ENCODE data around the gene FCHO2.

Gene FCHO2

DNA sequence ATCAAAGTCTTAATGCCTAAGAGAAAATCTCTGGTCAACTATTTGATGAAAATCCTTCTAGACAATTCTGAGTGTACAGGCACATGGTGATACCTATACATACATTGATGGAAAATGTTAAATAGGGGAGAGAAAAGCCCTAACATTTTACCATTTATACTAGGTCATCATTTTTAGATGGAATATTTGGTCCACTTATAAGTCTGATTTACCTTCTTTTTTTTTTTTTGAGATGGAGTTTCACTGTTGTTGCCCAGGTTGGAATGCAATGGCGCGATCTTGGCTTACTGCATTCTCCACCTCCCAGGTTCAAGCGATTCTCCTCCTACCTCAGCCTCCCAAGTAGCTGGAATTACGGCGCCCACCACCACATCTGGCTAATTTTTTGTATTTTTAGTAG is 81.7 kb downstream of the FCHO2 start:
- no peak for DNase-seq

DNA sequence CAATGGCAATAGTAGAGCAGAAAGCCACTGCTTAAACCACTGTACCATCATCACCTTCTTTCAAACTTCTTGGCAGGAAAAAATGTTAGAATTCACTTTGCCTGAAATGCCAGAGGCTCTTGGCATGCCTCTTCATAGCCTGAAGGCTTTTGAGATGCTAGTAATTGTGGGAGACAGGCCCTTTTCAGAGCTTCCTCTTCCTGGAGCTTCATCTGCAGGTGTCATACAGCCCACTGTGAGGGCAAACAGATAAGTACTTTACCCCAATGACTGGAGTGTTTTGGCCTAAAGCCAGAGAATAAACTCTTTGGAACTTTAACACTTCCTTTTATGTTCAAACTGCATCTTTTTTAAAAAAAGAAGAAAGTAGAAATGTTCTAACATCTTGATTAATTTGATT is 83.2 kb downstream of the FCHO2 start:
- DNase-seq = no peak

- DNase-seq = no peak
Observed at GRCh38 chr5:73042993-73043392, 87.2 kb downstream of the FCHO2 start.

DNA sequence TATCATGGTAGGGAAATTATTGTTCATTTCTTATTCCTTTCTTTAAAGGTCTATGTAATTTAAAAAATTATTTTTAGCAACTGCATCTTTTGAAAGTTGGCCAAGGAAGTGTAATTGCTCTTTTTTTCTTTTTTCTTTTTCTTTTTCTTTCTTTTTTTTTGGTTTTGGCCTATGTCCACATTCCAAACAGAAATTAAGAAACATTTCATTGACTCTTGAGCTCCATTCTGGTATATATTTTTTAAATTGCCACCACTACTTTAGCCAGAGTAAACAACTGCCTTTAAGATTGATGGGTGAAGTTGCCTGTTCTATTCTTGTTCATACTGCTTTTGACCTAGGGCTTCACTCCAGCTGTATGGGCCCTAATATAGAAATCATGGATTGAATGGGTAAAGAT is 88.7 kb downstream of the FCHO2 start:
- DNase-seq = no peak

DNA sequence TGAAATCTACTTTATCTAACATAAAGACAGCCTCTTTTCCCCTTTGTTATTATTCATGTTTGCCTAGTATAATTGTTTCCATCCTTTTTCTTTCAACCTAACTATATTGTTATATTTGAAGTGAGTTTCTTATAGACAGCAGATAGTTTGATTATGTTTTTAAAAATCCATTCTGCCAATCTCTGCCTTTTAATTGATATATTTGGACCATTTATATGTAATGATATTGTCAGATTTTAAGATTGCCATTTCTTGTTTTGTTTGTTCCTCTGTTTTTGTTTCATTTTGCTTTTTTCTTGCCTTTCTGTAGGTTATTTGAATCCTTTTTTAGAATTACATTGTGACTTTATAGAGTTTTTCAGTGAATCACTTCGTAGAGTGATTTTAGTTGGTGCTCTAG is 89.8 kb downstream of the FCHO2 start:
- DNase-seq = no peak

- DNase-seq = no peak
Observed at GRCh38 chr5:73061593-73061992, 105.8 kb downstream of the FCHO2 start.

DNA sequence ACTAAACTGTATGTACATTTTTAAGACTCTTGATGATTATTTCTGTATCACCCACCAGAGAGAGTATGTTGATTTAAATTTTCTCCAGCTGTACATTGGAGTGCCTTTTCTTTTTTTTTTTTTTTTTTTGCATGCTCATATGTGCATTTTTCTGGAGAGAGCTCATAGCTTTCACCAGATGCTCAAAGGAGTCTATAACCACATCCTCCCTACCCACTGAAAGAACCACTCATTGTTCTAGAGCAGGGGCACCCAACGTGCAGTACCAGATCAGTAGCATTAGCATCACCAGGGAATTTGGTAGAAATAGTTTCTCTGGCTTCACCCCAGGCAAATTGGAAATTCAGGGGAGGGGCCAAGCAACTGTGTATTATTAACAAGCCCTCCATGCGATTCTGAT is 110.6 kb downstream of the FCHO2 start:
- DNase-seq = no peak

- DNase-seq = no peak
Observed at GRCh38 chr5:73067213-73067612, 111.4 kb downstream of the FCHO2 start.

- DNase-seq = no peak
Observed at GRCh38 chr5:73081093-73081492, 125.3 kb downstream of the FCHO2 start.

- no peak for DNase-seq
Observed at GRCh38 chr5:73088026-73088425, 132.2 kb downstream of the FCHO2 start.

- DNase-seq = no peak
Observed at GRCh38 chr5:73093943-73094342, 138.1 kb downstream of the FCHO2 start.

GRCh38 chr5:73094415-73094814 is 138.6 kb downstream of the FCHO2 start:
- no peak for DNase-seq

DNA sequence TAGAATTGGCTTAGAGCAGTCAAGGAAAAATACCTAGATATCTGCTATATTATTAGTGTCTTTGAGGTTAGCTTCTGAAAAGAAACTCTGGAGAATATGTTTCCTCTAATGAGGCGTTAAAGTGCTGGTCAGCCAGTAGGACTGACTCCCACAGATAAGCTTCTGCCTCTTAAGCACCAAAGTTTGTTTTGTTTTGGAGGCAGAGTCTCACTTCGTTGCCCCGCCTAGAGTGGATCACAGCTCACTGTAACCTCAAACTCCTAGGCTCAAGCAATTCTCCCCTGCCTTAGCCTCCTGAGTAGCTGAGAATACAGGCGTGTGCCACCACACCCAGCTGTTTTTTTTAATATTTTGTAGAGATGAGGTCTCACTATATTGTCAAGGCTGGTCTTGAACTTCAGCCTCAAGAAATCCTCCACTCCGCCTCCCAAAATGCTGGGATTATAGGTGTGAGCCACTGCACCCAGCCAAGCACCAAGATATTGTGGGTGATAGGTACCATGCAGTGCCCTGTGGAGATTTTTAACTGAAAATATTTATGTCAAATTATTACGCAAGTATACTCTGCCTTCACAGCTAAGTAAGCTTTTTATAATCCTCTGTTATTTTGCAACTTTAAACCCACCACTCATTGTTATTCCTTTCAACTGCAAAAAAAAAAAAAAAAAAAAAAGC is 139.9 kb downstream of the FCHO2 start:
- DNase-seq = no peak

DNA sequence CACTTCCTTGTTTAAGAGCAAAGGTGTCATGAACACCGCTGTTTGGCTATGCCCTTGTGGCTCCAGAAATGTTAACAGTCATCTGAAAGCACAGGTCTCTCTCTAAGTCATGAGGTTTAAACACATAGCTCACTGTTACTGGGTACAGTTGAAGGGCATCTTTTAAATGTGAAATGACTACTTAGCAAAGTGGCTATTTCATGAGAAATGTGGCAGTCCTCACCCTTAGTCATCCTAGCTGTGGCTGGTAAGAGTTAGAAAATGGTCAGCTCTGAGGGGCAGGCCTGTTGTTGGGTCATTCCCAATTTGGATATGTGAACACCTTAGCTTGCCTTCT is 140.4 kb downstream of the FCHO2 start:
- DNase-seq = no peak

- DNase-seq = no peak
Observed at GRCh38 chr5:73097740-73098139, 141.9 kb downstream of the FCHO2 start.

DNA sequence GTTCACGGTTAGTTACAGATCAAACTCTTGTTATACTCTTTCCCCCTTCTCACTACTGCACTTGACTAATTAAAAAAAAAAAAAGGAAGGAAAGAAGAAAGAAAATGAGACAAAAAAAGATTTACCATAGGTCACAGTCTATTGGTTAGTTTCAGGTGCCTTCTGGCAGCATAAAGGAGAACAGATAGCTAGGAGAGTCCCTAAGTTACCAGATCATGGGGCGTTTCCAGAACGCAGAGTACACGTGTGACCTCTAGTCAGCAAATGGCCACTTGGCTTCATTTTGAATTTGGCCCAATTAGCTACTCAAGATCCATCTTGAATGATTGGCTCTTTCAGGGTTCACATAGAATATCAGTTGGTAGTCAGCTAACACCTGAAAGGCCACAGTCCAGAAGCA is 144.3 kb downstream of the FCHO2 start:
- no peak for DNase-seq

DNA sequence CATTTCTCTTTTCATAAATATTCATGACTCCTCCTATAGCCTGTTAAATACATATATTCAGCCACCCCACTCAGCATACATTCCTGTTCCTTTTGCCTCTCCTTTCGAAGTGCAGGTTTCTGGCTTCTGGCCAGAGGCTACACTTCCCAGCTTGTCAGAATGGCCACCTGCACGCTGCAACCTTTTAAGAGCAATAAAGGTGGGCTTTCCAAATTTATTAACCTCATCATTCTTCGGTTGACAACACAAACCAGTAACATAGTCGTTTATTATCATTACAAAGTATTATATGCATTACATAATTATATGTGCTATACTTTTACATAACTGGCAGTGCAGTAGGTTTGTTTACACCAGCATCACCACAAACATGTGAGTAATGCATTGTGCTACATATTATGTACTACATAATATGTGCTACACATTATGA is 148.0 kb downstream of the FCHO2 start:
- DNase-seq = no peak

- DNase-seq = no peak
Observed at GRCh38 chr5:73104326-73104725, 148.5 kb downstream of the FCHO2 start.

DNA sequence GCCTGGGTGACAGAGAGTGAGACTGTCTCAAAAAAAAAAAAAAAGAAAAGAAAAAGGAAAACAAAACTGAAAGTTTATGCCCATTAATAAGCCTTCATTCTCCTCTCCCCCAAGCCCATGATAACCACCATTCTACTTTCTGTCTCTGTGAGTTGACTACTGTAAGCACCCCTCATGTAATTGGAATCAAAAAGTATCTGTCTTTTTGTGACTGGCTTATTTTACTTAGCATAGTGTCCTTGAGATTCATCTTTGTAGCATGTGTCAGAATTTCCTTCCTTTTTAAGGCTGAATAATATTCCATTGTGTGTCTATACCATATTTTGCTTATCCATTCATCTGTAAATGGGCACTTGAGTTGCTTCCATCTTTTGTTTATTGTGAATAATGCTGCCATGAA is 150.5 kb downstream of the FCHO2 start:
- DNase-seq = no peak

DNA sequence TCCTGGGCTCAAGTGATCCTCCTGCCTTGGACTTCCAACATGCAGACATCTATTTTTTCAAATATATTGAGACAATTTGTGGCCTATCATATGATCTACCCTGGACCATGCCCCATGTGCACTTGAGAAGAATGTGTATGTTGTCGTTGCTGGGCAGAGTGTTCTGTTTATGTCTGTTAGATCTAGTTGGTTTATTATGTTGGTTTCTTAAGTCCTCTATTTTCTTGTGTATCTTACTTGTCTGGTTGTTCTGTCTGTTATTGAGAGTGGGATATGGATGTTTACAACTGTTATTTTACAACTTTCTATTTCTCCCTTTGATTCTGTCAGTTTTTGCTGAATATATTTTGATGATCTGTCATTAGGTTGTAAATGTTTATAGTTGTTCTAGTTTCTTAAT is 154.3 kb downstream of the FCHO2 start:
- DNase-seq = no peak

DNA sequence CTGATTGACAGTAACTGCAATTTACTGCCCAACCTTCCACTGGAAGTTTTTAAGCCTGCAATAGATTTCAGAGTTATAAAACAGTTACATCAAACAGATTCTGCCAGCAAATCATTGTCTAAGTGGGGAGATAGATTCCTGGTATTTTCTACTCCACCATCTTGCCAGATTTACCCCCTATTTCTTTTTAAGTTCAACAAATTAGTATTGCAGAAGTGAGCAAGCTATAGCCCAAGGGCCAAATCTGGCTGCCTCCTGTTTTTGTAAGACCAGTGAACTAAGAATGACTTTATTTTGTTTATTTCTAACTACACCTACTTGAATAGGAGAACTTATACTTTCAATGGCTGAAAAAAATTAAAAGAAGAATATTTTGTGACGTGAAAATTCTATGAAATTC is 155.7 kb downstream of the FCHO2 start:
- DNase-seq = no peak

DNA sequence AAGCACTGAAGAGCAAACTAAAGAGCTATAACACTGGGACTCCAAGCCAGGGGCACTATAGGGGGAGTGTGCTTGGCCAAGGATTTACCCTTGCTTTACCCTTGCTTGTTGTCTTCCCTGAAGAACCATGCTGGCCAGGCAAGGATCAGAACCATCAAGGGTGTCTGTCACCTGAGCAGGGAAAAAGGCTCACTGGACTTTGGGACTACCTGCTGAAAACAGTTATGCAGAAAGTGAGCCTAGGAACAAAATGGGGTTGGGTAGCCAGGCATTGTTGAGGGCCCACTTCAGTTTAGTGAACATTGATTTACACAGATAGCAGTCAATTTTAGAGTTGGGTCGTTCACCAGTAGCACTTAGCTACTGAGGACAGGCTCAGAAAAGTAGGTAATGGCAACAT is 156.5 kb downstream of the FCHO2 start:
- DNase-seq = no peak

GRCh38 chr5:73114044-73114688 is 158.3 kb downstream of the FCHO2 start:
- DNase-seq = no peak

DNA sequence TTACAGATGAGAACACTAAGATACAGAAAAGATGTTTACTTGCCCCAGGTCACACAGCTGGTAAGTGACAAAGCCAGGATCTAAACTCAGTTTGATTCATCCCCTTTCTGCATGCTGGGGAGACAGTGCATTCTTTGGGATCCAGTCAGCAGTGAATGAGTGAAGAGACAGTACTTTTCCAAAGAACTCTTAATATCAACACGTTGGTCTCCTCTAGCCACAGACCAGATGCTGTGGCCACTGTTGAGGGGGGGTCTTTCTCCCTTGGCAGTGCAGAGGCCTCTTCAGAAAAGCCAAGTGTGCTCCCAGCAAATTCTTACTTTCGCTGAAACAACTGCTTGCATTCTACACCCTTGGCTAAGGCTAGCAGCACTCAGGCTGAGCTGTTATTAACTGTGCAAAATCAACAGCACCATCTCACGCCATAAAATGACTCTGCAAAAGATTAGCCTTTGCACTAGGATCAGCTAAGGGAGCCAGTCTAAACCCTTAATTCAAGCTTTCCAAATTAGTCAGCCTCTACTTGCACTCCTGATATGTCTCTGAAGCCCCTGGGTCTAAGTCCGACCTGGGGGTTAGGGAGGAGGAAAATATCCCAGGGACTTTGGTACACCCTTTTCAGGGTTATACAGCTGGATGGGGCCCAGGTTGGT is 159.7 kb downstream of the FCHO2 start:
- no peak for DNase-seq

DNA sequence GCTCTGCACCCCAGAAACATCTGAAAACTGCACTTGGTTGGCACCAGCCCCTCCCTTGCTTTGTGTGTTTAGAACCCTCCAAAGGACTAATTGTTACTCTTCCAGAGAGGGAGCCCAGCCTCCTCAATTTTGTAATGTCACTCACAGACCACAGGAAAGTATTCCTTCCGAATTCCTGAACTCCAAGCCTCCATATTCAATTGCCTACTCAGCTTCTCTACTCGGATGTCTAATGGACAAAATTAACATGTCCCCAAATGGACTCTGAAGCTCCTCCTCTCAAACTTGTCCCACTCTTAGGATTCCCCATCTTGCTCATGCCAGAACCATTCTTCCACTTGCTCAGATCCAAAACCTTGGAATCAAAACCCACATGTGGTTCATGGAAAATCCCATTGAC is 160.7 kb downstream of the FCHO2 start:
- no peak for DNase-seq

Measured in GF-D8 (cell line).